ENCODE data around the gene KLF17. TPM values are rescaled to one million over a fixed set of nuclear protein-coding genes. Genes with fewer than 3 reads are reported as not detected.
A peak's percentile ranks its signal among the peaks of the same experiment; 100 is the strongest.

KLF17 gene, protein sequence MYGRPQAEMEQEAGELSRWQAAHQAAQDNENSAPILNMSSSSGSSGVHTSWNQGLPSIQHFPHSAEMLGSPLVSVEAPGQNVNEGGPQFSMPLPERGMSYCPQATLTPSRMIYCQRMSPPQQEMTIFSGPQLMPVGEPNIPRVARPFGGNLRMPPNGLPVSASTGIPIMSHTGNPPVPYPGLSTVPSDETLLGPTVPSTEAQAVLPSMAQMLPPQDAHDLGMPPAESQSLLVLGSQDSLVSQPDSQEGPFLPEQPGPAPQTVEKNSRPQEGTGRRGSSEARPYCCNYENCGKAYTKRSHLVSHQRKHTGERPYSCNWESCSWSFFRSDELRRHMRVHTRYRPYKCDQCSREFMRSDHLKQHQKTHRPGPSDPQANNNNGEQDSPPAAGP
- total RNA-seq = not detected in 2 replicates

DNA sequence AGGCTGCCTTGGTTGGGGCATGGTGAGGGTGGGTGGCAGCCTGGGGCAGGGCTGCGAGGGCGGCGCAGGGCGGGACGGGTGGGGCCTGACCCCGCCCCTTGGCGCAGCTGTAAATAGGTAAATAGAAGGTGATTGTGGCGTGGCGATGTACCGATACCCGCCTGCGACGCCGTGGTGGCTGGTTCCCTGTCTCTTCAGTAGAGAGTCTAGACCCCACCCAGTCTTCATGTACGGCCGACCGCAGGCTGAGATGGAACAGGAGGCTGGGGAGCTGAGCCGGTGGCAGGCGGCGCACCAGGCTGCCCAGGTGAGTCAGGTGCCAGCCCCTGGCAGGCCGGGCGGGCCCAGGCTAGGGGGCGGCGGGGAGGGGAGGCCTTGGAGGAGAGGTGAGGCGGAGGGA lies at the start of gene KLF17:
Gene KLF17, plus strand, starts transcription at position 140 of the 400 bp plus-strand sequence. Its CDS starts 87 bp downstream, at position 227.
- no peak for DNase-seq

DNA sequence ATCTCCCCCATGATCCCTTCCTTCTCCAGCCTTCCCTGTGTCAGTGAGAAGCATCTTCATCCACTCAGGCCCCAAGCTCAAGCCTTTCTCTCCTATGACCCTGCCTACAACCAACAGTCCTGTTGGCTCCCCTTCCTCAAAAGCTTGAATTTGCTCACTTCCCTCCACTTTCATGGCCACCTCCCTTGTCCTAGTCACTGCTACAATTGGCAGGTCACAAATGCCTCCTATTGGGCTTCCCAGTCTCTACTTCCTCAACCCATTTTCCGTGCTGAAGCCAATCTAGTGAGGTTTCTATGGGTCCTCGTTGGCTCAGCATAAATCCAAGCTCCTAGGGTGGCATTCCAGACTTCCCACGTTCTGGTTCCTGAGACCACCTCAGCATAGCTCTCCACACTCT lies 47.2 kb upstream of the KLF17 start:
- DNase-seq = no peak

DNA sequence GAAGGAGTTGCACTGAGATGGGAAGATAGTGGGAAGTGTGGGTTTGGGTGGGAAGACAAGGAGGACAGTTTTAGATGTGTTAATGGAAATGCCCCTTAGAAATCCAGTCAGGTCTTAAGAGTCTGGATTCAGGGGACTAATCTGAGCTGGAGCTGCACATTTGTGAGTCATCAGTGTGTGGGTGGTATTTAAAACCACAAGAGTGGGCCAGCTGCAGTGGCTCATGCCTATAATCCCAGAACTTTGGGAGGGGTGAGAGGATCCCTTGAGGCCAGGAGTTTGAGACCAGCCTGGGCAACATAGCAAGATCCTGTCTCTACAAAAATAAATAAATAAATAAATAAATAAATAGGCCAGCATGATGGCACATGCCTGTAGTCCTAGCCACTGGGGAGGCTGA lies 46.4 kb upstream of the KLF17 start:
- peak; percentile 45 for DNase-seq

DNA sequence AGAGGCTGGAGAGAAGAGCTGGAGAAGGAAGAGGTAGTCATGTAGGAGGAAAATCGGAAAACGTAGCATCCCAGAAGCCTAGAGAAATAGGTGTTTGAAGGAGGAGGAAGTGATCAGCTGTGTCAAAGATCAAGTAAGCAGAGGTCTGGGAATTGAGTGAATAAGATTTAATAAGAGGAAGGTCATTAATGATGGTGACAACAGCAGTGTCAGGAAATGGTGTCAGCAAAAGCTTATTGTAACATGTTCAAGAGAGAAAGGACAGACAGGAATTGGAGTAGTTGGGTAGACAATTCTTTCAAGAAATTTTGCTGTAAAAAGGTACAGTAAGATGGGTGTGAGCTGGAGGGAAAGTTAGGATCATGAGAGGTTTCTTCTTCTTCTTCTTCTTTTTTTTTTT lies 45.8 kb upstream of the KLF17 start:
- no peak for DNase-seq

DNA sequence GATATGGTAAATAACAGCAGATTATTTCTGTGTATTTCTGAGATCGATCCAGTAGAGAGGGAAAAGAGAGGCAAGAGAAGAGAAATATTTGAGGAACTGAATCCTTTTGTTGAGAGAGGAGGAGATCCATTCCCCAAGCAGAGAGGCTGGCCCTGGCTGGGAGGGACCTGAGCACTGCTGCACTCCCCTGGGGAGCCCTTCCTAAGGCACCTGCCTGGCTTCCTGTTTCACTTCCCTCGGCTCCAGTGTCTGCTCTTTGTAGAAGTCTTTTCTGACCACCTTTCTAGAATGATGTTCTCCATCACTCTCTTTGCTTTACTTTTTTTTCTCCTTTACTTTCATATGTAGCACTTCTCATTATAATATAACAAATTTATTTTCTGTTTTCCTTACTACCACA lies 45.1 kb upstream of the KLF17 start:
- DNase-seq = no peak

DNA sequence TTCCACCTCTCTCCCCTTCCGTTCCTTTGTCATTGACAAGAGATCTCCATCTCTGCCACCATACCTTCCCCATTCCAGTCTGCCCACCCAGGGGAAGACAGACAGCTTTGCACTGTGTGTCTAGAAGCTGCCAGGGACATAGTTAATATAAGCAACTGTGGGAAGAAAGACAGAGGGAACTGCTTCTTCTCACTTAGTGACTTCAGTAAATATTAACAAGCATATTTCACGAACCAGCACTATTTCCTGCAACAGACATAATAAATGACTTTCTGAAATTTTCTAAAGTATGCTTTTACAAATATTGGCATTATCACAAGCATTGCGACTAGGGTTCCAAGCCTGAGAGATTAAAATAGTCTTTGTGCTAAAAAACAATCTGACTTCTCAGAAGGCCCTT lies 44.2 kb upstream of the KLF17 start:
- no peak for DNase-seq

DNA sequence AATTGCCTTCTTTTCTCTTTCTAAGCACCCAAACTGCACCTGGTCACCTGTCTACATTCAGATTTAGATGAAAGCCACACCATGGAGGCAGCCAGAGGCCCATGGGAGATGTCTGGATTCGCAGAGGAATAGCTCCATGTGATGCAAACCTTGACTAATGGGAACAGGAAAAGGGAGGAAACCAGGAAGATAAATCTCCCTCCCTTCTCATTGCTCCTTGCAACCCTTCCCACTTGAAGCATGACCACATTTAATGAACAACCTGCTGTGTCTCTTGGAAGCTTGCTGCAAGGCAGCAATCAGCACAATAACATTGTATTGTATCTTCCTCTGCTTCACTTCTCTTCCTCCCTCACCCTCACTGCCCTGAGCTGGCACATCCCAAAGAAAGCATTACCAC lies 42.6 kb upstream of the KLF17 start:
- no peak for DNase-seq

DNA sequence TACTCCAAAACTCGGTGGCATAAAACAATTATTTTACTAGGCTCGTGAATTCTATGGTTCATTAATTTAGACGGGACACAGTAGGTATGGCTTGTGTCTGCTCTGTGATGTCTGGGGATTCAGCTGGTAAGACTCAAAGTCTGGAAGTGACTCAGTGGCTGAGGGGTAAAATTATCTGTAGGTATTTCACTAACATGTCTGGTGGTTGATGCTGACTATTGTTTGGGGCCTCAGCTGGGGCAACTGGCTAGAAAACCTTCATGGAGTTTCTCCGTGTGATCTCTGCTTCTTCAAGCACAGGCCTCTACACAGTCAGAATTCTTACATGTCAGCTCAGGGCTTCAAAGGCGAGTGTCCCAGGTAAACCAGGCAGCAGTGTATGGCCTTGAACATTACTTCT lies 41.2 kb upstream of the KLF17 start:
- DNase-seq = no peak

DNA sequence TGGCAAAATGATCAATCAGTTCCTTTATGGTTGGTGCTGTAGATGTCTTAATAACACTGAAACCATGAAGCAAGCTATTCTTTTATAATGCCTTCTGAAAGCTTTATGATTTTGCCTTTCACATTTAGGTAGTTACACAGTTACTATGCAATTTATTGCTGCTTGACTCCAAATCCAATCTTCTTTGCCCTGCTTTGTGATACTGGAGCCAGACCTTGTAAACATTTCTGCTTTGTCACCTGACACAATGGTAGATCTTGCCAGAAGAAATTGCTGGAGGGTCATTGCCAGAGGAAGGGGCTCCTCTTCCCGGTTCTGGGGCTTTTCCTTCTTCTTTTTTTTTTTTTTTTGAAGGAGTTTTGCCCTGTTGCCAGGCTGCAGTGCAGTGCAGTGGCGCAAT lies 40.5 kb upstream of the KLF17 start:
- DNase-seq = no peak

DNA sequence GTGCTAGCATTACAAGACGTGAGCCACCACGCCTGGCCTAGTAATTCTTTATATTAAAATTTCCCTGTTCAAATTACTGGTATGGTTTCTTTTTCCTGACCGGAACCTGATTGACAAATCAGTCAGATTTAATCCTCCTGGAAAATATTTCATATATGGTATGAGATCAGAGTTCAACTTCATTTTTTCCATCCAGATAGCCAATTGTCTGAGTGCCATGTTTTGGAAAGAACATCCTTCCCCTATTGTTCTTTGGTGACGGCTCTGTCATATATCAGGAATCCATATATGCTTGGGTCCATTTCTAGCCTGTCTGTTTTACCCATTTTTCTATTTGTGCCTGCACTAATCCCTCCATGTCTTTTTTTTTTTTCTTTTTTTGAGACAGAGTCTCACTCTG lies 39.1 kb upstream of the KLF17 start:
- no peak for DNase-seq

DNA sequence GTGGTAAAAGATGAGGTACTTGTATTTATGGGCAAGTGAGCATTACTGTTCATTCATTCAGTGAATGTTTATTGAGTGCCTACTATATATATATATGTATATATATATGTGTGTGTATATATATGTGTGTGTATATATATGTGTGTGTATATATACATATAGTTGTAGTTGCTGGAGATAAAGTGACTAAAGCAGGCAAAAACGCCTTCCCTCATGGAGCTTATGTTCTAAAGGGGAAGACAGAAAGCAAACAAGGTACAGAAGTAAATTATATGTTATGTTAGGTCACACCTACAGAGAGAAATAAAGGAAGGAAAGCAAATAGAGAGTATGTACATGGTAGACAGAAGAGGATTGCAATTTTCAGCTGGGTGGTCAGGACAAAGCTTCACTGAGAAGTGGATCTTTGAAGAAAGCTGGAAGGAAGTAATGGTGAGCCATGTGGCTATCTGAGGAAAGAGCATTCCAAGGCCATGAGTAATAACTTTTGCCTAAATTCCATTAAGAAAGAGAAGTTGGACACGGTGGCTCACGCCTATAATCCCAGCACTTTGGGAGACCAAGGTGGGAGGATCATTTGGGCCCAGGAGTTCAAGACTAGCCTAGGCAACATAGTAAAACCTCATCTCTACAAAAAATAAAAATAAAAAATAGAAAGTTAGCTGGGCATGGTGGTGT lies 33.5 kb upstream of the KLF17 start:
- DNase-seq = peak; percentile 53

DNA sequence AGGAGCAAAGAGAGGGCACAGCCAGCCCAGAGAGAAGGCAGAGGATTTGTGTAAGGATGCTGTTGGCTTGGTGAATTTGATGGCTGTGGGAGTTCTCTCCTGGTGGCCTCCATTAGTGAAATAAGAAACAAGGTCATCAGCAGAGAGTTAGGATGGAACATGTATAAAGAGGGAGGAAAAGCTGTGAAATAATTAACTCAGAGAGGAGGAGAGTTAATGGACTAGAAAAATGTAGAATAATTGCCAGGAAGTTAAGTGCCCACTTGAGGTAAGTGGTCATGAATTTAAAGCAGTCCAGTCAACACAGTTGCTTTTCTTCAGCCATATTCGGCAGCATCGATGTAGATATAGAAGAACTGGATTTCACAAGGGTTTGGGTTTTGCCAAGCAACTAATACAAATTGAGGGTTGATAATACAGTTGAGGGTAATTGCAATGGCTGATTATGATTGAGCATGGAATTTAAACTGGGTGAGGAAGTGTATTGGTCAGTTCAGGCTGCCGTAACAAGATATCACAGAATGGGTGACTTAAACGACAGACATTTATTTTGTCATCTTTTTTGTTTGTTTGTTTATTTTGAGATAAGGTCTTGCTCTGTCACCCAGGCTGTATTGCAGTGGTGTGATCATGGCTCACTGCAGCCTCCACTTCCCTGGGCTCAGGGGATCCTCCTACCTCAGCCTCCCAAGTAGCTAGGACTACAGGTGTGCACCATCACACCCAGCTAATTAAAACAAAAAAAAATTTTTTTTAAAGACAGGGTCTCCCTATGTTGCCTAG lies 31.7 kb upstream of the KLF17 start:
- DNase-seq = no peak

DNA sequence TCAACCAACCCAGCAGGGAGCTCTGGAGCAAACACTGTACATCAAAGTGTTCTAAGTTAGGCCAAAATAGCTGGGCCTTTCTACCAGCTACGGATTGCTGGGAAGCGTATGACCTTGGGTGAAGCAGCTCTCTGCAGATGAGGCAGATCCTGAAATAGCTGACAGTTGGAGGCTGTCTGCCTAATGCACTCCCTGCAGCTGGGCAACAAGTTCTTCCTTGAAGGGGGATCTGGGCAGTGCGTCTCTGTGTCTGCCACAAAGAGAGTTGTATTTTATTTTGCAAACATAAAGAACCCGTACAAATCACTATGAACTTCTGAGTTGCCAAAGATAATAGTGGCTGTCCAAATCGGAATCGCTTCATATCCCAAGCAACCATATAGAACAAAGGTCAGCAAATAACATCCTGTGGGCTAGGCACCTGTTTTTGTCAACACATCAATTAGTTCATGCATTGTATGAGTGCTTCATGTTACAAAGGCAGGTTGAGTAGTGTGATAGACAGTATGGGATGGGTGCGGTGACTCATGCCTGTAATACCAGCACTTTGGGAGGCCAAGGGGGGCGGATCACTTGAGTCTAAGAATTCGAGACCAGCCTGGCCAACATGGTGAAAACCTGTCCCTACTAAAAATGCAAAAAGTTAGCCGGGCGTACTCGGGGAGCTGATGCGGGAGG lies 29.1 kb upstream of the KLF17 start:
- DNase-seq = peak; percentile 81

DNA sequence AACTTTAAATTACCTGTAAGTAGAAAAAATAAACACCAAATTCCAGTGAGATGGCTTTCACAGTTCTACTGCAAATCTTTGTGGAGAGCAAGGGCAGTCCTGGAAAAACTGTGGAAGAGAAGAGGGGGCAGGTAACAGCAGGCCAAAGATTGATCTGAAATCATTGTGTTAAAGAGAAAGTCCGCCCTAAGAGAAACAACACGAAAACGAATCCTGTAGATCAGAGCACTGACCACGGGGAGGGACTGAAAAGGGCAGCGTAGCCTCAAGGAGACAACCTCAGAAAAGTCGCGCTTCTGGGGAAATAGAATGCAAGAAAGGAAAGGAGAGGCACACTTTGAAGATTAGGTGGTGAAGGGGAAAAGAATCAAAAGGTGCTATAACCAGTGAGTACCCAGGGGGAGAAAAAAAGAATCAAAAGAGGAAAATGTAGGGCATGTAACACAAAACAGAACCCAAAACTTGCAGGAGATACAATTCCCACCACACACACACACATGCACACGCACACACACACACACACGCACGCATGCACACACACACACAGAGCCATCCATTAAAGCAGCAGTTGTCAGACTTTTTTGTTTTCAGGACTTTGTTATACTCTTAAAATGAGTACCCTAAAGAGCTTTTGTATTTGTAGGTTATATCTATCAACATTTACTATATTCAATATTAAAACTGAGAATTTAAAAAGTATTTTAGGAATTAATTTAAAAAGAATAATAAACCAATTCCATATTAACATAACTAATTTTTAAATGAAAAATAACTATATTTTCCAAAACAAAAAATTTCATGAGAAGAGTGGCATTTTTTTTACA lies 28.0 kb upstream of the KLF17 start:
- DNase-seq = no peak

DNA sequence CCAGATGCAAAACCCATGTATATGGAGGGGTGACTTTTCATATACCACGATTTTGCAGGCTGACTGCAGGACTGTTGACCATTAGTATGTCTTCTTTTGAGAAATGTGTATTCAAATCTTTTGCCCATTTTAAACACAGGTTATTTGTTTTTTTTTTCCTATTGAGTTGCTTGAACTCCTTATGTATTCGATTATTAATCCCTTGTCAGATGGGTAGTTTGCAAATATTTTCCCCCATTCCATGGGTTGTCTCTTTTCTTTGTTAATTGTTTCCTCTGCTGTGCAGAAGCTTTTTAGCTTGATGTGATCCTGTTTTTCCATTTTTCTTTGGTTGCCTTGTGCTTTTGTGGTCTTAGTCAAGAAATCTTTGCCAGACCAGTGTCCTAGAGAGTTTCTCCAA lies 24.6 kb upstream of the KLF17 start:
- DNase-seq = no peak

DNA sequence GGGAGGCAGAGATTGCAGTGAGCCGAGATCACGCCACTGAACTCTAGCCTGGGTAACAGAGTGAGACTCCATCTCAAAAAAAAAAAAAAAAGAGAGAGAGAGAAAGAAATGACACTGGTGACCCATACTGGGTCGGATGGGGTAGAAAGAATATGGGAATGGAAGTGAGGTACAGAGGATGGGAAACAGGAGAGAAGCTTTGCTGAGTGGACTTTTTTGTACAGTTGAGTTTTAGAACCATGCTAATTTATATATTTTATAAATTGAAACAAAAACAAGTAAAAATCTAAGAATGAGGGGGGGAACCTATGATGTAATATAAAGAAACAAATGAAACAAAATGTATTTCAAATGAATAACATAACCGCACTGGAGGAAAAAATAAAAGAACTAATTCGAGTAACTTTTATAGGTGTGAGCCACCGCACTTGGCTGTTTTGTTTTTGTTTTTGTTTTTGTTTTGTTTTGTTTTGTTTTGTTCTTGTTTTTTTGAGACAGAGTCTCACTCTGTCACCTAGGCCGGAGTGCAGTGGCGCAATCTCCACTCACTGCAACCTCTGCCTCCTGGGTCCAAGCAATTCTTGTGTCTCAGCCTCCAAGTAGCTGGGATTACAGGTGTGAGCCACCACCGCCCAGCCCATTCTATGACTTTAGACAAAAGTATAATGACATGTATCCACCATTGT lies 18.3 kb upstream of the KLF17 start:
- DNase-seq = no peak

DNA sequence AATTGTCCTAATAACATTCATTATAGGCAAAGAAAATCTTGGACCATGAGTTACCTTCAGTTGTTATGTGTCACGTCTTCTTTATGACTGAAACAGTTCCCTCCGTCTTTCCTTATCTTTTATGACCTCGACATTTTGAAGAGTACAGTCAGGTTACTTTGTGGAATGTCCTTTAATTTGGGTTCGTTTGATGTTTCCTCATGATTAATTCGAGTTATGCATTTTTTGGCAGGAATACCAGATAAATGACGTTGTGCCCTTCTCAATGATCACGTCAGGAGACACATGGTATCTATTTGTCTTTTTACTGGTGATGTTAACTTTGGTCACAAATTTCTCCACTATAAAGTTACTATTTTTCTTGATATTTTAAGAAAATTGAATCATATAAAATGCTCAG lies 17.3 kb upstream of the KLF17 start:
- no peak for DNase-seq

DNA sequence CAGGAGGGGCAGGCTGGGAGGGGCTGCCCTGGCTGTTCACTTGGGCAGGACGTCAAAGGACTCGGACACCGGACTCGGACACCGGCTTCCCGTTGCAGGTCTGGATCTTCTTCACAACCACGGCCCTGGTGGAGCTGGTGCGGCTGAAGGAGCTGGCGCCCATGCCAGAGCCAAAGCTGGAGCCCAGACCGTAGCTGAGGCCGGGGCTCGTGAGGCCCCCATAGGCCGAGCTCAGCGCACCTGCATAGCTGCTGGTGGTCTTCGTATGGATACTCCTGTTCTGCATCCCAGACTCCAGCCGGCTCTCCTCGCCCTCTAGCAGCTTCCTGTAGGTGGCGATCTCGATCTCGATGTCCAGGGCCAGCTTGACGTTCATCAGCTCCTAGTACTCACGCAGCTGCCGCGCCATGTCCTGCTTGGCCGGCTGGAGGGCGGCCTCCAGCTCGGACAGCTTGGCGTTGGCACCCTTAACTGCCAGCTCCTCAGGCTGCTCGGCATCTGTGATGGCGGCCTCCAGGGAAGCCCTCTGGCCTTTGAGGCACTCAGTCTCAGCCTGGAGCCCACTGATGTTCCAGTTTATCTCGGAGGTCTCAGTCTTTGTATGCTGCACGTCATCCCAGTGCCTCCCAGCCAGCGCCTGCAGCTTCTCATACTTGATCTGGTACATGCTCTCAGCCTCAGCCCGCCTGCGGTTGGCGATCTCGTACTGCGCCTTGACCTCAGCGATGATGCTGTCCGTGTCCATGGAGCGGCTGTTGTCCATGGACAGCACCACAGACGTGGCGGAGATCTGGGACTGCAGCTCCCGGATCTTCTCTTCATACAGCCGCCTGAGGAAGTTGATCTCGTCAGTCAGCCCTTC lies 15.1 kb upstream of the KLF17 start:
- peak; percentile 53 for DNase-seq

DNA sequence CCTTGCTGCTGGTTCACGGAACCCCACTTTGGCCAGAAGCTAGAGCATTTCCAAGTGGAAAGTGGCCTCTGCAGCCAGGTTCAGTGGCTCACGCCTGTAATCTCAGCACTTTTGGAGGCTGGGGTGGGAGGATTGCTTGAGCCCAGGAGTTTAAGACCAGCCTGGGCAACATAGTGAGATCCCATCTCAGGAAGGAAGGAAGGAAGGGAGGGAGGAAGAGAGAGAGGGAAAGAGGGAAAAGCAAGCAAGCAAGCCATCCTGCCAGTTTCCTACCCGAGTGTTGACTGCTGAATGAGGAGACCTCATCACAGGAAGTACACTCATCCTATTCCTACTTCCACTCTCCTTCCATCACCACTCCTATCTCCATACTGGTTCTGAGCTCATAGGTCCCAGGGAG lies 12.8 kb upstream of the KLF17 start:
- no peak for DNase-seq

DNA sequence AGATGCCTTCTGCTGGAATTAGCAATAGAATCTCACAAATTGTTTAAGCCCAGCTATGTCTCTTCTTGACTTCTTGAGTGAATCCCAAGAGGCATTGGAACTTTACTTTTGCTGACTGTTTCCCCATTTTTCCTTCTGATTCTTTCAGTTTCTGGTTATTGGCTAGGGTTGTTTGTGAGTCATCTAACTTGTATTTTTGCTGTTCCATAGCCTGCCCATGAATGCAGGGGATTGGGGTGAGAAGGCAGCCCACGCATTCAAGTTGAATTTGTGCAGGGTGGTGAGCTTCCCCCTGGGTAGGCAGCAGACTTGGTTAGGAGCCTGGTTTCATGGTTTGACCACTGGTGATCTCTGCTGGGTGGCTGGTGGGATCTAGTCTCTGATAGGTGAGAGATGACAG lies 10.4 kb upstream of the KLF17 start:
- DNase-seq = no peak

DNA sequence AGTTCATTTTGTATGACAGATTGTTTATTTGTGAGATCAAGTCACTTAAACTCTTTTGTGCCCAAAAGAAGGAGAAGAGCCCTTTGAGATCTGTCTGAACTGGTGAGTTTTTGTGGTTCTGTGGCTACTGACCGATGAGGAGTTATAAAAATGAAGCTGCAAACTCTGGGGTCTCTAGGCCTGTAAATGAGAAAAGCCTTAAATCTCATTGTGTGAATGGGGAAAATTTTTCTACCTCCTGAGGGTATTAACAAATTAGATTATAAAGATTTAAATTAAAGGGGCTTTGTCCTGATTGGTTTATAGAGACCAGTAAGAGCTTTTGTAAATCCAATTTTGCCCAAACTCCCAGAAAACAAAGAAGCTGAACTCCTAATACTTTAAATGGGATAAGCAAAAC lies 9.7 kb upstream of the KLF17 start:
- no peak for DNase-seq
